ENCODE results near the gene CDC6. TPM values are rescaled to one million over a fixed set of nuclear protein-coding genes. Genes with fewer than 3 reads are reported as not detected.
A peak's percentile ranks its signal among the peaks of the same experiment; 100 is the strongest.

Gene CDC6
- total and polyA plus RNA-seq, 4 donors: 6.7 to 12.9 (median 11.0) TPM

- no peaks in the 10 kb centered on the region for H3K27me3 ChIP-seq (ENCODE audit: control insufficient read depth, insufficient read depth, low read length)
- peak overlapping the region; percentile 52 for H3K27ac ChIP-seq (ENCODE audit: low read depth, low read length)
- H3K4me1 ChIP-seq (ENCODE audit: control insufficient read depth, insufficient read depth, low read length): peaks cover 14% of the 10 kb centered on the region
- DNase-seq (ENCODE audit: low read depth in 4 of 6, low spot score in 6 of 6): no peak
- peaks cover 37% of the 10 kb centered on the region for H3K36me3 ChIP-seq (ENCODE audit: control insufficient read depth, insufficient read depth, low read length)
- WGBS (ENCODE audit: insufficient coverage): 100% methylated on average over 1 of the region's 2 CpGs
- H3K9me3 ChIP-seq (ENCODE audit: control insufficient read depth, insufficient read depth, low read length): no peaks in the 10 kb centered on the region
- no peak overlapping the region for H3K4me3 ChIP-seq (ENCODE audit: low read depth, low read length)
These were observed 4.0 kb upstream of the CDC6 start for GRCh38 chr17:40283662-40284061.

GRCh38 chr17:40284085-40284713 lies 3.5 kb upstream of the CDC6 start:
- H3K4me3 ChIP-seq (ENCODE audit: low read depth, low read length): no peak overlapping the region
- peaks cover 10% of the 10 kb centered on the region for H3K4me1 ChIP-seq (ENCODE audit: control insufficient read depth, insufficient read depth, low read length)
- H3K9me3 ChIP-seq (ENCODE audit: control insufficient read depth, insufficient read depth, low read length): no peaks in the 10 kb centered on the region
- H3K27me3 ChIP-seq (ENCODE audit: control insufficient read depth, insufficient read depth, low read length): no peaks in the 10 kb centered on the region
- peak overlapping the region; percentile 52 for H3K27ac ChIP-seq (ENCODE audit: low read depth, low read length)
- peaks cover 32% of the 10 kb centered on the region for H3K36me3 ChIP-seq (ENCODE audit: control insufficient read depth, insufficient read depth, low read length)
- DNase-seq (ENCODE audit: low read depth in 4 of 6, low spot score in 6 of 6): peak in 1 of 6 donors; percentile 31
- no CpG with 5 or more reads among the region's 2 CpGs for WGBS (ENCODE audit: insufficient coverage)

GRCh38 chr17:40286473-40286872 lies 1.2 kb upstream of the CDC6 start:
- Histone ChIP-seq H3K27me3 (ENCODE audit: control insufficient read depth, insufficient read depth, low read length) (no peaks in the 10 kb centered on the region), H3K36me3 (ENCODE audit: control insufficient read depth, insufficient read depth, low read length) (peaks cover 18% of the 10 kb centered on the region), H3K27ac (ENCODE audit: low read depth, low read length) (no peak overlapping the region), H3K4me1 (ENCODE audit: control insufficient read depth, insufficient read depth, low read length) (peaks cover 10% of the 10 kb centered on the region), H3K9me3 (ENCODE audit: control insufficient read depth, insufficient read depth, low read length) (no peaks in the 10 kb centered on the region), H3K4me3 (ENCODE audit: low read depth, low read length) (no peak overlapping the region)
- DNase-seq (ENCODE audit: low read depth in 4 of 6, low spot score in 6 of 6): no peak
- no CpG with 5 or more reads among the region's 2 CpGs for WGBS (ENCODE audit: insufficient coverage)

- peak overlapping the region; percentile 20 for H3K4me3 ChIP-seq (ENCODE audit: low read depth, low read length)
- H3K27ac ChIP-seq (ENCODE audit: low read depth, low read length): peak overlapping the region; percentile 16
- WGBS (ENCODE audit: insufficient coverage): 7% methylated on average over 3 of the region's 4 CpGs
These were observed 553 bp upstream of the CDC6 start for GRCh38 chr17:40287159-40287493.

GRCh38 chr17:40290629-40291280 lies 3.1 kb downstream of the CDC6 start:
- WGBS (ENCODE audit: insufficient coverage): 100% methylated on average over 1 of the region's 4 CpGs
- Histone ChIP-seq H3K27ac (ENCODE audit: low read depth, low read length) (no peak overlapping the region), H3K36me3 (ENCODE audit: control insufficient read depth, insufficient read depth, low read length) (peaks cover 6% of the 10 kb centered on the region), H3K4me1 (ENCODE audit: control insufficient read depth, insufficient read depth, low read length) (peaks cover 10% of the 10 kb centered on the region), H3K4me3 (ENCODE audit: low read depth, low read length) (no peak overlapping the region), H3K9me3 (ENCODE audit: control insufficient read depth, insufficient read depth, low read length) (no peaks in the 10 kb centered on the region), H3K27me3 (ENCODE audit: control insufficient read depth, insufficient read depth, low read length) (no peaks in the 10 kb centered on the region)
- DNase-seq (ENCODE audit: low read depth in 4 of 6, low spot score in 6 of 6): peak in 2 of 6 donors; percentile 82 to 91

More at GRCh38 chr17:40287159-40287493, 553 bp upstream of the CDC6 start:
- Histone ChIP-seq H3K36me3 (ENCODE audit: control insufficient read depth, insufficient read depth, low read length) (peaks cover 16% of the 10 kb centered on the region), H3K4me1 (ENCODE audit: control insufficient read depth, insufficient read depth, low read length) (peaks cover 10% of the 10 kb centered on the region), H3K9me3 (ENCODE audit: control insufficient read depth, insufficient read depth, low read length) (no peaks in the 10 kb centered on the region), H3K27me3 (ENCODE audit: control insufficient read depth, insufficient read depth, low read length) (no peaks in the 10 kb centered on the region)
- DNase-seq (ENCODE audit: low read depth in 4 of 6, low spot score in 6 of 6): no peak

GRCh38 chr17:40291281-40291664 lies 3.6 kb downstream of the CDC6 start:
- DNase-seq (ENCODE audit: low read depth in 4 of 6, low spot score in 6 of 6): peak in 1 of 6 donors; percentile 60
- peaks cover 4% of the 10 kb centered on the region for H3K36me3 ChIP-seq (ENCODE audit: control insufficient read depth, insufficient read depth, low read length)
- 54% methylated on average over 2 of the region's 2 CpGs for WGBS (ENCODE audit: insufficient coverage)
- H3K4me3 ChIP-seq (ENCODE audit: low read depth, low read length): no peak overlapping the region
- H3K27ac ChIP-seq (ENCODE audit: low read depth, low read length): no peak overlapping the region
- H3K4me1 ChIP-seq (ENCODE audit: control insufficient read depth, insufficient read depth, low read length): peaks cover 10% of the 10 kb centered on the region
- H3K27me3 ChIP-seq (ENCODE audit: control insufficient read depth, insufficient read depth, low read length): no peaks in the 10 kb centered on the region
- H3K9me3 ChIP-seq (ENCODE audit: control insufficient read depth, insufficient read depth, low read length): no peaks in the 10 kb centered on the region

- WGBS (ENCODE audit: insufficient coverage): no CpG with 5 or more reads among the region's 1 CpG
- H3K36me3 ChIP-seq (ENCODE audit: control insufficient read depth, insufficient read depth, low read length): peaks cover 6% of the 10 kb centered on the region
- H3K27ac ChIP-seq (ENCODE audit: low read depth, low read length): no peak overlapping the region
- no peaks in the 10 kb centered on the region for H3K27me3 ChIP-seq (ENCODE audit: control insufficient read depth, insufficient read depth, low read length)
- H3K4me3 ChIP-seq (ENCODE audit: low read depth, low read length): no peak overlapping the region
- no peaks in the 10 kb centered on the region for H3K9me3 ChIP-seq (ENCODE audit: control insufficient read depth, insufficient read depth, low read length)
- H3K4me1 ChIP-seq (ENCODE audit: control insufficient read depth, insufficient read depth, low read length): peaks cover 3% of the 10 kb centered on the region
- peak in 1 of 6 donors; percentile 11 for DNase-seq (ENCODE audit: low read depth in 4 of 6, low spot score in 6 of 6)
These were observed 5.7 kb downstream of the CDC6 start for GRCh38 chr17:40293363-40293762.

GRCh38 chr17:40295488-40296436 lies 8.1 kb downstream of the CDC6 start:
- peaks cover 7% of the 10 kb centered on the region for H3K36me3 ChIP-seq (ENCODE audit: control insufficient read depth, insufficient read depth, low read length)
- H3K27me3 ChIP-seq (ENCODE audit: control insufficient read depth, insufficient read depth, low read length): no peaks in the 10 kb centered on the region
- H3K4me3 ChIP-seq (ENCODE audit: low read depth, low read length): no peak overlapping the region
- DNase-seq (ENCODE audit: low read depth in 4 of 6, low spot score in 6 of 6): peak in 1 of 6 donors; percentile 96
- WGBS (ENCODE audit: insufficient coverage): 40% methylated on average over 2 of the region's 5 CpGs
- H3K27ac ChIP-seq (ENCODE audit: low read depth, low read length): no peak overlapping the region
- no peaks in the 10 kb centered on the region for H3K9me3 ChIP-seq (ENCODE audit: control insufficient read depth, insufficient read depth, low read length)
- H3K4me1 ChIP-seq (ENCODE audit: control insufficient read depth, insufficient read depth, low read length): no peaks in the 10 kb centered on the region

- H3K9me3 ChIP-seq (ENCODE audit: control insufficient read depth, insufficient read depth, low read length): no peaks in the 10 kb centered on the region
- peaks cover 3% of the 10 kb centered on the region for H3K36me3 ChIP-seq (ENCODE audit: control insufficient read depth, insufficient read depth, low read length)
- no peak overlapping the region for H3K27ac ChIP-seq (ENCODE audit: low read depth, low read length)
- no peaks in the 10 kb centered on the region for H3K27me3 ChIP-seq (ENCODE audit: control insufficient read depth, insufficient read depth, low read length)
- WGBS (ENCODE audit: insufficient coverage): 60% methylated on average over 1 of the region's 2 CpGs
- H3K4me3 ChIP-seq (ENCODE audit: low read depth, low read length): no peak overlapping the region
- no peaks in the 10 kb centered on the region for H3K4me1 ChIP-seq (ENCODE audit: control insufficient read depth, insufficient read depth, low read length)
- no peak for DNase-seq (ENCODE audit: low read depth in 4 of 6, low spot score in 6 of 6)
These were observed 9.8 kb downstream of the CDC6 start for GRCh38 chr17:40297511-40297910.

All from spinal cord (tissue), 10 donors.